ENCODE results near the gene INHBB.

DNA sequence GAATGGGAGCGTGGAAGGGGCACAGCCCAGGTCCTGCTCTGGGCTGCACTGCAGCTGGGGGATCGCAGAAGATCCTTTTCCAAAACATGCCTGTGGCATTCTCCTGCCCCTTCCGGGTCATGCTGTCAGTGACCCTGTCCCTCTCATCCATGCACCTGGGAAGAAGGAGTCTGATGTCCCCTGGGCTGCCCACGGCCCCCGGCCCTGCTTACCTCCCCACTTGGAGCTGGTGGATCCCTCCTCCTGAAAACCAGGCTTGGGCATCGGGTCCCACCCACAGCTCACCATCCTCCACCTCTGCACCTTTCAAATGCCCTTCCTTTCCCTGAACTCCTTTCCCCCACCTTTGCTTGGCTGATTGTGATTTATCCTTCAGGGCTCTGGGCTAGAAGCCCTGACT is 11.8 kb downstream of the INHBB start:
- TF ChIP-seq, protein P1, sequence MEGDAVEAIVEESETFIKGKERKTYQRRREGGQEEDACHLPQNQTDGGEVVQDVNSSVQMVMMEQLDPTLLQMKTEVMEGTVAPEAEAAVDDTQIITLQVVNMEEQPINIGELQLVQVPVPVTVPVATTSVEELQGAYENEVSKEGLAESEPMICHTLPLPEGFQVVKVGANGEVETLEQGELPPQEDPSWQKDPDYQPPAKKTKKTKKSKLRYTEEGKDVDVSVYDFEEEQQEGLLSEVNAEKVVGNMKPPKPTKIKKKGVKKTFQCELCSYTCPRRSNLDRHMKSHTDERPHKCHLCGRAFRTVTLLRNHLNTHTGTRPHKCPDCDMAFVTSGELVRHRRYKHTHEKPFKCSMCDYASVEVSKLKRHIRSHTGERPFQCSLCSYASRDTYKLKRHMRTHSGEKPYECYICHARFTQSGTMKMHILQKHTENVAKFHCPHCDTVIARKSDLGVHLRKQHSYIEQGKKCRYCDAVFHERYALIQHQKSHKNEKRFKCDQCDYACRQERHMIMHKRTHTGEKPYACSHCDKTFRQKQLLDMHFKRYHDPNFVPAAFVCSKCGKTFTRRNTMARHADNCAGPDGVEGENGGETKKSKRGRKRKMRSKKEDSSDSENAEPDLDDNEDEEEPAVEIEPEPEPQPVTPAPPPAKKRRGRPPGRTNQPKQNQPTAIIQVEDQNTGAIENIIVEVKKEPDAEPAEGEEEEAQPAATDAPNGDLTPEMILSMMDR (IDR thresholded peaks at IDR 0.05) = no peak
- TF ChIP-seq POLR2A (IDR thresholded peaks at IDR 0.05) = no peak
